Posterior vena cava (tissue), 2 donors: ENCODE results near the gene RNF130. TPM values are rescaled to one million over a fixed set of nuclear protein-coding genes. Genes with fewer than 3 reads are reported as not detected.
"Not testable (repeated sequence)": the region's sequence is repeated elsewhere in the genome, so short reads cannot be mapped to it uniquely, and the experiment has no call there.

Experiments used
- DNase-seq: peaks from one replicate; pipeline ENCODE4 v3.0.0-alpha.2; 2020; ENCODE audit warnings: low spot score
- intact Hi-C, 2 donors: fragments of 100-400 bp; cut with DNase I; formaldehyde crosslinking; loops; one replicate each; pipeline versions ENCODE4 v1.14.1 to v1.14.2; 2022 to 2023
- total RNA-seq, 2 donors: library from RNA; stranded (reverse); fragmentation: NEBNext Ultra II Directional; extraction: Animal tissue kit (Norgen Biotek cat#: 25700); gene quantifications; one replicate each; pipeline ENCODE4 v1.2.1, GENCODE V29; 2021
- donor health status: DM: yes; HTN: yes; CAD: no.
- donor health status: DM: yes; HTN: yes; CAD: no.

Gene RNF130
- total RNA-seq, 2 donors from 2014 or later, result 66.6 to 80.3 TPM

- intact Hi-C loops, result loop anchor here in 1 of 2 donors (5.0 kb wide), 1 partner anchor 1083 kb away; the partner anchor contains the start of gene BTNL9
- DNase-seq, result no peak
Observed at GRCh38 chr5:179959641-179960040, 111.9 kb downstream of the RNF130 start.

GRCh38 chr5:179959118-179959517 is 112.4 kb downstream of the RNF130 start:
- DNase-seq, intact Hi-C loops: not testable (repeated sequence)

GRCh38 chr5:179955630-179956029 is 115.9 kb downstream of the RNF130 start:
- DNase-seq, result no peak
- intact Hi-C loops, result no loop called here

- DNase-seq, result no peak
- intact Hi-C loops, result no loop called here
Observed at GRCh38 chr5:179955062-179955461, 116.5 kb downstream of the RNF130 start.

- no peak for DNase-seq
- intact Hi-C loops, result no loop called here
Observed at GRCh38 chr5:179954434-179954833, 117.1 kb downstream of the RNF130 start.

GRCh38 chr5:179953987-179954386 is 117.6 kb downstream of the RNF130 start:
- DNase-seq, result no peak
- intact Hi-C loops, result no loop called here

GRCh38 chr5:179936976-179937681 is 134.4 kb downstream of the RNF130 start:
- intact Hi-C loops, result no loop called here

GRCh38 chr5:179930788-179931473 is 140.6 kb downstream of the RNF130 start:
- DNase-seq, result no peak
- intact Hi-C loops, result no loop called here

More at GRCh38 chr5:179936976-179937681, 134.4 kb downstream of the RNF130 start:
- DNase-seq, result no peak

- no peak for DNase-seq
- intact Hi-C loops, result loop anchor here in 1 of 2 donors (5.0 kb wide), 1 partner anchor 1641 kb away; no protein-coding TSS in a partner anchor
Observed at GRCh38 chr5:179927824-179928223, 143.7 kb downstream of the RNF130 start.

- DNase-seq, result peak; percentile 59
- intact Hi-C loops, result loop anchor here in 1 of 2 donors (5.0 kb wide), 1 partner anchor 1639 kb away; no protein-coding TSS in a partner anchor
Observed at GRCh38 chr5:179926657-179927056, 144.9 kb downstream of the RNF130 start.

GRCh38 chr5:179923436-179923835 is 148.1 kb downstream of the RNF130 start:
- peak; percentile 40 for DNase-seq
- intact Hi-C loops, result no loop called here

GRCh38 chr5:179920175-179920574 is 151.4 kb downstream of the RNF130 start:
- DNase-seq, result no peak
- intact Hi-C loops, result no loop called here

GRCh38 chr5:179919487-179920060 is 152.0 kb downstream of the RNF130 start:
- intact Hi-C loops, result no loop called here
- DNase-seq, result peak; percentile 53

- intact Hi-C loops, result no loop called here
- peak; percentile 62 for DNase-seq
Observed at GRCh38 chr5:179918742-179919486, 152.6 kb downstream of the RNF130 start.

GRCh38 chr5:179916523-179916922 is 155.0 kb downstream of the RNF130 start:
- DNase-seq, result peak; percentile 48
- intact Hi-C loops, result no loop called here

- intact Hi-C loops, result no loop called here
- peak; percentile 76 for DNase-seq
Observed at GRCh38 chr5:179915406-179915935, 156.1 kb downstream of the RNF130 start.

GRCh38 chr5:179914032-179914755 is 157.4 kb downstream of the RNF130 start:
- intact Hi-C loops, result no loop called here
- peak; percentile 24 for DNase-seq

GRCh38 chr5:179913461-179913860 is 158.1 kb downstream of the RNF130 start:
- intact Hi-C loops, result no loop called here
- peak; percentile 80 for DNase-seq

GRCh38 chr5:179912951-179913350 is 158.6 kb downstream of the RNF130 start:
- intact Hi-C loops, result no loop called here

More at GRCh38 chr5:179912951-179913350, 158.6 kb downstream of the RNF130 start:
- peak; percentile 68 for DNase-seq
